Neural progenitor cell (in vitro differentiated cells): ENCODE data around the gene ACOT7. TPM values are rescaled to one million over a fixed set of nuclear protein-coding genes. Genes with fewer than 3 reads are reported as not detected.
A peak's percentile ranks its signal among the peaks of the same experiment; 100 is the strongest.

Source experiments
- DNase-seq: peaks from one replicate; pipeline ENCODE4 v3.0.0-alpha.2; 2016; ENCODE audit warnings: low spot score
- H2AFZ ChIP-seq: fragments of 200-600 bp; sonication (generic); replicated peaks from 2 replicates; pipeline ENCODE4 v1.6.1; 2016; ENCODE audit warnings: antibody characterized with exemption
- H3F3A ChIP-seq: fragments of 200-600 bp; sonication (generic); 2 replicates; pipeline ENCODE4 v1.6.1; 2016; ENCODE audit warnings: antibody characterized with exemption, low read depth
- H3K27ac ChIP-seq: fragments of 200-600 bp; sonication (generic); 2 replicates; pipeline ENCODE4 v1.5.1; 2016; ENCODE audit warnings: mild to moderate bottlenecking
- H3K27me3 ChIP-seq: fragments of 200-600 bp; sonication (generic); 2 replicates; pipeline ENCODE4 v1.6.1; 2016; ENCODE audit warnings: mild to moderate bottlenecking, moderate library complexity
- H3K36me3 ChIP-seq: fragments of 200-600 bp; sonication (generic); 2 replicates; pipeline ENCODE4 v1.5.1; 2016
- H3K4me1 ChIP-seq: fragments of 200-600 bp; sonication (generic); 2 replicates; pipeline ENCODE4 v1.6.1; 2016; ENCODE audit warnings: mixed run types
- H3K4me2 ChIP-seq: fragments of 200-600 bp; sonication (generic); 2 replicates; pipeline ENCODE4 v1.6.1; 2016
- H3K4me3 ChIP-seq: fragments of 200-600 bp; sonication (generic); 2 replicates; pipeline ENCODE4 v1.5.1; 2016
- H3K79me2 ChIP-seq: fragments of 200-600 bp; sonication (generic); 2 replicates; pipeline ENCODE4 v1.6.1; 2016; ENCODE audit warnings: low read depth
- H3K9ac ChIP-seq: fragments of 200-600 bp; sonication (generic); 2 replicates; pipeline ENCODE4 v1.6.1; 2016
- H3K9me3 ChIP-seq: fragments of 200-600 bp; sonication (generic); 2 replicates; pipeline ENCODE4 v1.5.1; 2016; ENCODE audit warnings: low read depth
- H4K20me1 ChIP-seq: fragments of 200-600 bp; sonication (generic); 2 replicates; pipeline ENCODE4 v1.6.1; 2016; ENCODE audit warnings: low read depth
- H3K27ac Mint-ChIP-seq: 3 replicates; pipeline ENCODE4 v1.8.0; 2021; ENCODE audit warnings: mixed read lengths
- H3K27me3 Mint-ChIP-seq: 2 replicates; pipeline ENCODE4 v1.8.0; 2022; ENCODE audit warnings: low read depth, mild to moderate bottlenecking, inconsistent platforms, moderate library complexity, mixed read lengths; ENCODE audit not compliant: insufficient read depth
- H3K36me3 Mint-ChIP-seq: 3 replicates; pipeline ENCODE4 v1.8.0; 2021; ENCODE audit warnings: mixed read lengths
- H3K4me1 Mint-ChIP-seq: 3 replicates; pipeline ENCODE4 v1.8.0; 2021; ENCODE audit warnings: mixed read lengths
- H3K4me3 Mint-ChIP-seq: 3 replicates; pipeline ENCODE4 v1.8.0; 2021; ENCODE audit warnings: mild to moderate bottlenecking, moderate library complexity, mixed read lengths
- H3K9me3 Mint-ChIP-seq: 3 replicates; pipeline ENCODE4 v1.8.0; 2020; ENCODE audit warnings: mixed read lengths
- EZH2 ChIP-seq: fragments of 200-600 bp; sonication (generic); IDR thresholded peaks from 2 replicates; pipeline ENCODE4 v1.6.1; 2017; ENCODE audit warnings: antibody characterized with exemption, mild to moderate bottlenecking, moderate library complexity
- EZH2phosphoT487 ChIP-seq: fragments of 200-600 bp; sonication (generic); IDR thresholded peaks from 2 replicates; pipeline ENCODE4 v1.6.1; 2017; ENCODE audit warnings: antibody characterized with exemption
- total RNA-seq: library from RNA; depleted of rRNA; stranded (reverse); fragments of >200 nt; gene quantifications from 2 replicates; pipeline ENCODE4 v1.2.3, GENCODE V29; 2015; ENCODE audit warnings: low replicate concordance
- TF ChIP-seq, protein P1 (sequence below): fragments of 200-600 bp; sonication (generic); IDR thresholded peaks from 2 replicates; pipeline ENCODE4 v1.5.1; 2017; ENCODE audit warnings: antibody characterized with exemption, mild to moderate bottlenecking

Gene ACOT7
- total RNA-seq, 1 donor from 2014 or later, result 19.6 TPM

DNA sequence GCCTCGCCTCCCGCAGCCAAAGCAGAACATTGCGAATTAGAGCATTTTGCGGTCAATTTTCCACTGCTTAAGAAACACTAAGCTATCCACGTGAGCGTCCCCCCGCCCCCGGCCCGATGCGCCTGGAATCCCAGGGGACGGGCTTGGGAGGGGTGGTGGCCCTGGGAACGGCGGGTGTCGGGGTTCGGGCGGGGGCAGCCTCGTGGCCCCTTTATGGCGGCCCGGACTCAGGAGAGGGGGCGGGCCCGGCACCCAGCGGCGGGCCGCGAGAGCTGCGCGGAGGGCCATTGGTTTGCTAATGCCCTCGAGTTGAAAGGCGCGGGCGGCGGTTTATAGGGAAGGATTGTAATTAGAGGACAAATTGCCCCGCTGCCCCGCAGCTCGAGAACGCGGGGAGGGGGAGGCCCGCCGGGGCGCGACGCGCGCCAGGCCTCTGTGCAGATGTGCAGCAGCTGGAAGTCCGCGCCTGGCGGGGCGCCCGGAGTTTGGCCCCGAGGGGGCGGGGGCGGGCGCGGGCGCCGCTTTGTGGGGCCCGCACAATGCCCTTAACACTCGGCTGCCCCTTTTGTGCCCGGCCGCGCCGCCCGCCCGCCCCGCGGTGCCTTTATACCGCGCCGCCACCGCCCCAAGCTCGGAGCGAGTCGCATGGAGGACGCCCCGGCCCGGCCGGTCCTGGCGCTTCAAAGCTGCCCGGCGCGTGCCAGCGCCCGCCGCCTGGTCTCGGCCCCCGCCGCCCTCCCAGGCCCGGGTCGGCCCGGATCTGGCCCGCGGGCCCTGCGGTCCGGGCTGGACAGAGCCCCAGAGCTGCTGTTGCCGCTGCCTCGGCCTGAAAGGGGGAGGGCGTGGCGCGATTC lies 151.5 kb downstream of the ACOT7 start:
- no peaks in the 10 kb centered on the region for H3K36me3 ChIP-seq
- H3K9ac ChIP-seq, result no peak overlapping the region
- no peak overlapping the region for H2AFZ ChIP-seq
- Mint-ChIP-seq H3K27me3 (peaks cover 35% of the 10 kb centered on the region), H3K36me3 (no peaks in the 10 kb centered on the region), H3K27ac (no peak overlapping the region), H3K4me3 (peak overlapping the region; percentile 54), H3K4me1 (peaks cover 65% of the 10 kb centered on the region), H3K9me3 (peaks cover 1% of the 10 kb centered on the region)
- peak overlapping the region; percentile 72 for H3K4me3 ChIP-seq
- TF ChIP-seq, protein P1, sequence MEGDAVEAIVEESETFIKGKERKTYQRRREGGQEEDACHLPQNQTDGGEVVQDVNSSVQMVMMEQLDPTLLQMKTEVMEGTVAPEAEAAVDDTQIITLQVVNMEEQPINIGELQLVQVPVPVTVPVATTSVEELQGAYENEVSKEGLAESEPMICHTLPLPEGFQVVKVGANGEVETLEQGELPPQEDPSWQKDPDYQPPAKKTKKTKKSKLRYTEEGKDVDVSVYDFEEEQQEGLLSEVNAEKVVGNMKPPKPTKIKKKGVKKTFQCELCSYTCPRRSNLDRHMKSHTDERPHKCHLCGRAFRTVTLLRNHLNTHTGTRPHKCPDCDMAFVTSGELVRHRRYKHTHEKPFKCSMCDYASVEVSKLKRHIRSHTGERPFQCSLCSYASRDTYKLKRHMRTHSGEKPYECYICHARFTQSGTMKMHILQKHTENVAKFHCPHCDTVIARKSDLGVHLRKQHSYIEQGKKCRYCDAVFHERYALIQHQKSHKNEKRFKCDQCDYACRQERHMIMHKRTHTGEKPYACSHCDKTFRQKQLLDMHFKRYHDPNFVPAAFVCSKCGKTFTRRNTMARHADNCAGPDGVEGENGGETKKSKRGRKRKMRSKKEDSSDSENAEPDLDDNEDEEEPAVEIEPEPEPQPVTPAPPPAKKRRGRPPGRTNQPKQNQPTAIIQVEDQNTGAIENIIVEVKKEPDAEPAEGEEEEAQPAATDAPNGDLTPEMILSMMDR, result no peak
- TF ChIP-seq EZH2, result peak; percentile 52
- H3K27me3 ChIP-seq, result peaks cover 19% of the 10 kb centered on the region
- peak overlapping the region; percentile 89 for H3K27ac ChIP-seq
- H3K79me2 ChIP-seq, result peaks cover 23% of the 10 kb centered on the region
- peak; percentile 91 for DNase-seq
- peak overlapping the region; percentile 96 for H3K4me2 ChIP-seq
- peaks cover 95% of the 10 kb centered on the region for H3F3A ChIP-seq
- peaks cover 25% of the 10 kb centered on the region for H4K20me1 ChIP-seq
- H3K4me1 ChIP-seq, result peaks cover 58% of the 10 kb centered on the region
- H3K9me3 ChIP-seq, result no peaks in the 10 kb centered on the region

DNA sequence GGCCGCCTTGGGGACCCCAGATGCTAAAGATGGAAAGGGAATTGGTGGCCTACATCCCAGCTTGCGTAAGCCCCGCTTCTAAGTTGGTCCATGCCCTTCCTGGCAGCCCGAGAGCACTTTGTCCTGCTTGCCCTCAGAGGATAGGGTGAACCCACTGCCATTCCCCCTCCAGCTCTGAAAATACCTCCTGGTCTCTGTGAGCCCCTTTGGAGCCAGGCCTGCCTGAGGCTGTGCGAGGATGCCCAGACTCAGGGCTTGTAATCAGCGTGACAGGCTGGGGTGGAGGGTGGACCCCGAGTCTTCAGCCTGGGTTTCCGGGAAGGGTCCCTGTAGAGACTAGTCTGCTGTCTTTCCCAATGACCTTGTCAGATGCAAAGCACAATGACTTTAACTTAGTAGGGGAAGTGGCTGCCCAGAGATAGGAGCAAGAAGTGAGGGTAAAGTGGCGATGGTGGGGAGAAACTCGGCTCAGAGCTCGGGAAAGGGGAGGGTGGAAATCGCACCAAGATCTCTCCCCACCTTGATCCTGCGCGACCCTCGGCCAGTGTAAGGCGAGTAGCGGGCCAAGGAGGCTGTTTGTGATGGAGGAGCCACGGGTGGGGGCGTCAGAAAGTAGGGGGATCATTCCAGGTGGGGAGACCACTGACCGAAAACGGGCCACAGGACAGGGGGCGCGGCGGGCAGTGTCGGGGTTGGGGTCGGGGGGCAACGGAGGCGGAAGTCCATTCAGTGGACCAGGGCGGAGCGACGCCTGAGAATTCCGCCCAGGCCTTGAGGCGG lies 152.3 kb downstream of the ACOT7 start:
- Histone ChIP-seq H3K27ac (peak overlapping the region; percentile 89), H3F3A (peaks cover 96% of the 10 kb centered on the region), H3K4me3 (peak overlapping the region; percentile 72), H3K9me3 (no peaks in the 10 kb centered on the region), H2AFZ (no peak overlapping the region), H3K79me2 (peaks cover 23% of the 10 kb centered on the region), H3K9ac (no peak overlapping the region), H4K20me1 (peaks cover 18% of the 10 kb centered on the region), H3K36me3 (no peaks in the 10 kb centered on the region), H3K4me2 (peak overlapping the region; percentile 96), H3K4me1 (peaks cover 58% of the 10 kb centered on the region), H3K27me3 (peaks cover 19% of the 10 kb centered on the region)
- peaks cover 60% of the 10 kb centered on the region for H3K4me1 Mint-ChIP-seq
- TF ChIP-seq EZH2phosphoT487 (no peak), EZH2 (no peak)
- TF ChIP-seq, protein P1, result no peak
- H3K27ac Mint-ChIP-seq, result peak overlapping the region; percentile 0
- H3K4me3 Mint-ChIP-seq, result peak overlapping the region; percentile 54
- peaks cover 31% of the 10 kb centered on the region for H3K27me3 Mint-ChIP-seq
- DNase-seq, result peak; percentile 49
- H3K9me3 Mint-ChIP-seq, result peaks cover 4% of the 10 kb centered on the region
- no peaks in the 10 kb centered on the region for H3K36me3 Mint-ChIP-seq

DNA sequence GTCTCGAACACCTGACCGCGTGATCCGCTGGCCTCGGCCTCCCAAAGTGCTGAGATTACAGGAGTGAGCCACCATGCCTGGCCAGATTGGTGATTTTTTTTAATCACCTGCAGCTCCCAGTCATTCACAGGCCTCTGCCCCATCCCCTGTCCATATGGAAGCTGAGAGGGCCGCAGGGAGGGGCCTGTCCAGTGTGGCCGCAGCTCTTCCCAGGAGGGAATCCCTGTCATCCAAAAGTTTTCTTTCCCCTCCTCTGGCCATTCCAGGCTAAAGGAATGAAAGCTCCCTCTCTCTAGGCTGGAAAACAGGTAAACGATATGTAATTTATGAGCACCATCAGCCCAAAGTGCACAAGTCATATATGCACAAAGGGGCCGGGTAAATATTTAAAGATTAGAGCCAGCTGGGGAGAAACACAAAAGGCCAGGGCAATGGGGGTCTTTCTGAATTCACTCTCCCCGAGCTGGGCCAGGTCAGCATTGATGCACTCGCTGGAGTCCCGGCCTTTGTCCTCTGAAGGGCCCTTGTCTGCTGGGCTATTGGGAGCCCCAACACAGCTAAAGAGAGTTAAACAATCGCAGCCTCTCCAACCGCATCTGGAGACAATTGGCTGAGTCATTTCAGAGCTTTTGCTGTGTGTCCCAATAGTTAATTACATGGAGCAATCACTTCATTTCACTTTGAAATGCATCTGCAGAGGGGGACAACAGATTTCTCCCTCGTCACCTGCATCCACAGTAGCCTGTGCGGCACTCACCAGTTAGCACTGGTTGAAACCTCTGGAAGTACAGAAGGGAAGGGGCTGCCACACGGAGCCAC lies 153.4 kb downstream of the ACOT7 start:
- peaks cover 54% of the 10 kb centered on the region for H3K4me1 ChIP-seq
- H3K4me3 Mint-ChIP-seq, result peak overlapping the region; percentile 59
- peak; percentile 92 for DNase-seq
- H2AFZ ChIP-seq, result no peak overlapping the region
- no peaks in the 10 kb centered on the region for H3K9me3 ChIP-seq
- TF ChIP-seq, protein P1, result no peak
- TF ChIP-seq EZH2 (no peak), EZH2phosphoT487 (no peak)
- no peak overlapping the region for H3K9ac ChIP-seq
- H3K36me3 Mint-ChIP-seq, result no peaks in the 10 kb centered on the region
- peaks cover 19% of the 10 kb centered on the region for H3K27me3 ChIP-seq
- peaks cover 4% of the 10 kb centered on the region for H3K9me3 Mint-ChIP-seq
- peak overlapping the region; percentile 72 for H3K4me3 ChIP-seq
- peaks cover 25% of the 10 kb centered on the region for H3K79me2 ChIP-seq
- peak overlapping the region; percentile 96 for H3K4me2 ChIP-seq
- H3K27ac Mint-ChIP-seq, result peak overlapping the region; percentile 74
- H3K27me3 Mint-ChIP-seq, result peaks cover 30% of the 10 kb centered on the region
- peaks cover 85% of the 10 kb centered on the region for H3F3A ChIP-seq
- H4K20me1 ChIP-seq, result peaks cover 10% of the 10 kb centered on the region
- peak overlapping the region; percentile 89 for H3K27ac ChIP-seq
- peaks cover 59% of the 10 kb centered on the region for H3K4me1 Mint-ChIP-seq
- H3K36me3 ChIP-seq, result no peaks in the 10 kb centered on the region
